Esophagus squamous epithelium (tissue), 5 donors: ENCODE measurements around the gene RNU6-7. TPM values are rescaled to one million over a fixed set of nuclear protein-coding genes. Genes with fewer than 3 reads are reported as not detected.

Source experiments
- DNase-seq: peaks from one replicate; lab custom pipeline; 2025; lab: John Stamatoyannopoulos, UW
- H3K27ac ChIP-seq, 4 donors: fragments of 200-600 bp; sonication (generic); one replicate each; pipeline ENCODE4 v1.5.1; 2016 to 2019; ENCODE audit warnings: mild to moderate bottlenecking in 1 of 4
- H3K27me3 ChIP-seq, 4 donors: fragments of 200-600 bp; sonication (generic); 1 replicate in 3 of 4; 2 replicates in 1 of 4; pipeline versions ENCODE4 v1.5.1 to v1.6.0; 2017 to 2021; ENCODE audit warnings: antibody characterized with exemption in 1 of 4
- H3K36me3 ChIP-seq, 3 donors: fragments of 200-600 bp; sonication (generic); one replicate each; pipeline ENCODE4 v1.5.1; 2016 to 2019
- H3K4me1 ChIP-seq, 3 donors: fragments of 200-600 bp; sonication (generic); one replicate each; pipeline ENCODE4 v1.5.1; 2017 to 2019
- H3K4me3 ChIP-seq, 4 donors: fragments of 200-600 bp; sonication (generic); 1 replicate in 3 of 4; 2 replicates in 1 of 4; pipeline ENCODE4 v1.5.1; 2016 to 2019; ENCODE audit warnings: mild to moderate bottlenecking in 2 of 4, moderate library complexity in 1 of 4
- H3K9me3 ChIP-seq, 3 donors: fragments of 200-600 bp; sonication (generic); one replicate each; pipeline ENCODE4 v1.5.1; 2016 to 2019
- CTCF ChIP-seq, 6 experiments: fragments of 450-650 bp in 4 of 6; fragments of 200-600 bp in 2 of 6; sonication (generic) in 2 of 6; IDR thresholded peaks; one replicate each; pipeline ENCODE4 v1.5.1; 2016 to 2019; ENCODE audit warnings: antibody characterized with exemption in 6 of 6, mild to moderate bottlenecking in 4 of 6, moderate library complexity in 4 of 6
- POLR2A ChIP-seq, 4 donors: fragments of 450-650 bp; IDR thresholded peaks; one replicate each; pipeline ENCODE4 v1.6.1; 2017; ENCODE audit warnings: antibody characterized with exemption in 4 of 4, mild to moderate bottlenecking in 4 of 4, moderate library complexity in 3 of 4
- WGBS, 2 donors: methylation state at CpG; one replicate each; pipeline ENCODE4 v1.1.5; 2018; 5-methylcytosine and 5-hydroxymethylcytosine counted together
- intact Hi-C: fragments of 100-400 bp; cut with DNase I; formaldehyde crosslinking; loops from one replicate; pipeline ENCODE4 v1.15.0; 2022
- total RNA-seq, 4 donors: library from RNA; depleted of rRNA; stranded (reverse); fragments of >200 nt; gene quantifications; one replicate each; pipeline ENCODE4 v1.1.0, GENCODE V29; 2016
- donor health status: DM: yes; HTN: yes; CAD: no.

Gene RNU6-7
- total RNA-seq, 4 donors from 2014 or later = not detected

GRCh38 chr14:32203928-32204357 lies 2.1 kb downstream of the RNU6-7 start:
- no peaks in the 10 kb centered on the region for H3K27me3 ChIP-seq
- TF ChIP-seq CTCF (IDR thresholded peaks at IDR 0.05) (no peak), POLR2A (IDR thresholded peaks at IDR 0.05) (no peak)
- H3K36me3 ChIP-seq = no peaks in the 10 kb centered on the region
- H3K27ac ChIP-seq = peak overlapping the region; percentile 86 to 92 (median 88)
- DNase-seq = no peak
- peak overlapping the region; percentile 50 to 82 (median 66) for H3K4me3 ChIP-seq
- peaks cover 0 to 47% (median 6%) of the 10 kb centered on the region in 3 donors for H3K4me1 ChIP-seq
- 2 to 4% methylated on average over 11 to 13 of the region's 14 CpGs for WGBS, 2 donors
- H3K9me3 ChIP-seq = no peaks in the 10 kb centered on the region
- intact Hi-C loops = loop anchor here (5.0 kb wide), 1 partner anchor 127 kb away; the partner anchor contains the start of gene ARHGAP5

GRCh38 chr14:32205554-32205953 lies 3.7 kb downstream of the RNU6-7 start:
- Histone ChIP-seq H3K27ac (no peak overlapping the region), H3K9me3 (no peaks in the 10 kb centered on the region), H3K4me3 (no peak overlapping the region), H3K4me1 (peaks cover 0 to 42% (median 6%) of the 10 kb centered on the region in 3 donors), H3K27me3 (no peaks in the 10 kb centered on the region), H3K36me3 (no peaks in the 10 kb centered on the region)
- WGBS, 2 donors = 87 to 91% methylated on average over 3 of the region's 3 CpGs
- DNase-seq = no peak
- intact Hi-C loops = no loop called here
- TF ChIP-seq POLR2A (IDR thresholded peaks at IDR 0.05) (no peak), CTCF (IDR thresholded peaks at IDR 0.05) (no peak)

GRCh38 chr14:32205984-32206383 lies 4.1 kb downstream of the RNU6-7 start:
- H3K27ac ChIP-seq = no peak overlapping the region
- 71 to 72% methylated on average over 4 of the region's 4 CpGs for WGBS, 2 donors
- intact Hi-C loops = no loop called here
- TF ChIP-seq POLR2A (IDR thresholded peaks at IDR 0.05) = no peak
- no peak for TF ChIP-seq CTCF (IDR thresholded peaks at IDR 0.05)
- peaks cover 0 to 38% (median 6%) of the 10 kb centered on the region in 3 donors for H3K4me1 ChIP-seq
- H3K4me3 ChIP-seq = no peak overlapping the region
- no peaks in the 10 kb centered on the region for H3K9me3 ChIP-seq
- no peaks in the 10 kb centered on the region for H3K36me3 ChIP-seq
- no peak for DNase-seq
- H3K27me3 ChIP-seq = no peaks in the 10 kb centered on the region

GRCh38 chr14:32206552-32206951 lies 4.7 kb downstream of the RNU6-7 start:
- Histone ChIP-seq H3K9me3 (no peaks in the 10 kb centered on the region), H3K27ac (no peak overlapping the region), H3K4me1 (peaks cover 0 to 32% (median 6%) of the 10 kb centered on the region in 3 donors), H3K27me3 (no peaks in the 10 kb centered on the region), H3K36me3 (no peaks in the 10 kb centered on the region), H3K4me3 (no peak overlapping the region)
- intact Hi-C loops = no loop called here
- no peak for DNase-seq
- 74 to 76% methylated on average over 2 of the region's 2 CpGs for WGBS, 2 donors
- TF ChIP-seq POLR2A (IDR thresholded peaks at IDR 0.05) (no peak), CTCF (IDR thresholded peaks at IDR 0.05) (no peak)

- no peak overlapping the region for H3K4me3 ChIP-seq
- H3K4me1 ChIP-seq = peaks cover 0 to 12% (median 0%) of the 10 kb centered on the region in 3 donors
- H3K27ac ChIP-seq = no peak overlapping the region
- WGBS, 2 donors = 70 to 75% methylated on average over 2 to 3 of the region's 3 CpGs
- TF ChIP-seq POLR2A (IDR thresholded peaks at IDR 0.05) (no peak), CTCF (IDR thresholded peaks at IDR 0.05) (no peak)
- intact Hi-C loops = no loop called here
- DNase-seq = no peak
- no peaks in the 10 kb centered on the region for H3K9me3 ChIP-seq
- no peaks in the 10 kb centered on the region for H3K36me3 ChIP-seq
- H3K27me3 ChIP-seq = no peaks in the 10 kb centered on the region
Observed at GRCh38 chr14:32208490-32208889, 6.6 kb downstream of the RNU6-7 start.
